MM.1S (cell line): Measurements from ENCODE around the gene TMX1.

Source experiments
- CTCF ChIP-seq: fragments of 300-600 bp; sonication (generic); IDR thresholded peaks from 2 replicates; pipeline ENCODE4 v1.5.1; 2016; ENCODE audit warnings: antibody characterized with exemption, low read length, mixed read lengths
- EZH2 ChIP-seq: fragments of 300-600 bp; sonication (generic); optimal IDR thresholded peaks from 2 replicates; pipeline ENCODE3; 2017; ENCODE audit warnings: low read depth, mild to moderate bottlenecking, antibody characterized with exemption, low read length, mixed read lengths
- EZH2phosphoT487 ChIP-seq: fragments of 300-600 bp; sonication (generic); IDR thresholded peaks from 2 replicates; pipeline ENCODE4 v1.6.1; 2018; ENCODE audit warnings: antibody characterized with exemption, low read length

GRCh38 chr14:51298895-51299294, 58.8 kb downstream of the TMX1 start:
- TF ChIP-seq EZH2phosphoT487 (no peak), CTCF (no peak), EZH2 (no peak)
